Uterus (tissue), 4 donors: ENCODE data around the gene ITGA2B. TPM values are rescaled to one million over a fixed set of nuclear protein-coding genes. Genes with fewer than 3 reads are reported as not detected.
"Not testable (repeated sequence)": the region's sequence is repeated elsewhere in the genome, so short reads cannot be mapped to it uniquely, and the experiment has no call there.

Source experiments
- DNase-seq, 2 donors: peaks; one replicate each; pipeline ENCODE4 v3.0.0-alpha.2; 2019 to 2020
- H3K27ac ChIP-seq, 2 donors: fragments of 200-600 bp; sonication (generic); 1 replicate in 1 of 2; 2 replicates in 1 of 2; pipeline ENCODE4 v1.5.1; 2016 to 2018
- H3K27me3 ChIP-seq, 2 donors: fragments of 200-600 bp; sonication (generic); one replicate each; pipeline ENCODE4 v1.5.1; 2018 to 2019; ENCODE audit warnings: control low read depth in 1 of 2
- H3K36me3 ChIP-seq, 2 donors: fragments of 200-600 bp; sonication (generic); one replicate each; pipeline ENCODE4 v1.5.1; 2019; ENCODE audit warnings: control low read depth in 1 of 2
- H3K4me1 ChIP-seq, 2 donors: fragments of 200-600 bp; sonication (generic); one replicate each; pipeline ENCODE4 v1.5.1; 2018 to 2019; ENCODE audit warnings: control low read depth in 1 of 2
- H3K4me3 ChIP-seq, 2 donors: fragments of 200-600 bp; sonication (generic); 1 replicate in 1 of 2; 2 replicates in 1 of 2; pipeline ENCODE4 v1.5.1; 2018 to 2019; ENCODE audit warnings: mild to moderate bottlenecking in 1 of 2
- H3K9me3 ChIP-seq, 2 donors: fragments of 200-600 bp; sonication (generic); one replicate each; pipeline ENCODE4 v1.5.1; 2019; ENCODE audit warnings: control low read depth in 1 of 2
- POLR2A ChIP-seq, 2 donors: fragments of 450-650 bp; IDR thresholded peaks; one replicate each; pipeline ENCODE4 v1.6.1; 2016; ENCODE audit warnings: antibody characterized with exemption in 2 of 2, mild to moderate bottlenecking in 1 of 2, moderate library complexity in 1 of 2
- intact Hi-C: fragments of 100-400 bp; cut with DNase I; formaldehyde crosslinking; loops from one replicate; pipeline ENCODE4 v1.15.1; 2023; ENCODE audit warnings: low total_unique reads
- total RNA-seq, 4 donors: library from RNA; depleted of rRNA in 3 of 4; stranded (reverse); fragments of >200 nt in 3 of 4; gene quantifications; one replicate each; pipeline versions ENCODE4 v1.1.0 to v1.2.4, GENCODE V29; 2014 to 2023
- TF ChIP-seq, protein P1 (sequence below), 4 experiments: fragments of 200-600 bp in 2 of 4; fragments of 450-650 bp in 2 of 4; sonication (generic) in 2 of 4; IDR thresholded peaks; one replicate each; pipeline ENCODE4 v1.5.1; 2016 to 2019; ENCODE audit warnings: antibody characterized with exemption in 4 of 4, mild to moderate bottlenecking in 2 of 4, moderate library complexity in 1 of 4
- donor health status: DM: yes; HTN: yes; CAD: no.

ITGA2B gene
- total RNA-seq, 4 donors from 2014 or later = 7.4 to 7.7 TPM; not detected in 2

DNA sequence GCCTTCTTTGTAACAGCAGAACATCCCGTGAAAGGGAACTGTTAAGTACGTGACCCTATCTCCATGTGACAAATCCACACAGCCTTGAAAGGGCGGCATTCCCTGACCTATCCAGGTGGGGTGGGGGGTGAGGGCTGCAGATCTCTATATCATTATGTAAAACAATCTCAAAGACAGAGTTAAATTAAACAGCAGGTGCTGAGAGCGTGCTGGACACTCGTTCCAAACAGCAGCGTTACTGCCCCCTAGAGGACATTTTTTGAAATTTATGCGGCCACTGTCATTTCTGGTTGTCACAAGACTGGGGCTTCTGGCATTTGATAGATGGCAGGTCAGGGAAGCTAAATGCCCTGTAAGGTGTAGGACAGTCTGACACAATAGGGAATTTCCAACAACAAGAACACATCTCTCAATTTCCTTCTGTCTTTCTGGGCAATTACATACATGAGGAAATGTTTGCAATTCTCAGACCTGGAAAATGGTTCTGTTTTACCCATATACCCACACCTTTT, 58.1 kb downstream of the ITGA2B start:
- H3K4me3 ChIP-seq = no peak overlapping the region
- no peak overlapping the region for H3K27ac ChIP-seq
- H3K36me3 ChIP-seq = no peaks in the 10 kb centered on the region
- intact Hi-C loops = loop anchor here (5.0 kb wide), 1 partner anchor 119 kb away; no protein-coding TSS in a partner anchor
- no peaks in the 10 kb centered on the region for H3K27me3 ChIP-seq
- no peaks in the 10 kb centered on the region for H3K9me3 ChIP-seq
- TF ChIP-seq, protein P1, sequence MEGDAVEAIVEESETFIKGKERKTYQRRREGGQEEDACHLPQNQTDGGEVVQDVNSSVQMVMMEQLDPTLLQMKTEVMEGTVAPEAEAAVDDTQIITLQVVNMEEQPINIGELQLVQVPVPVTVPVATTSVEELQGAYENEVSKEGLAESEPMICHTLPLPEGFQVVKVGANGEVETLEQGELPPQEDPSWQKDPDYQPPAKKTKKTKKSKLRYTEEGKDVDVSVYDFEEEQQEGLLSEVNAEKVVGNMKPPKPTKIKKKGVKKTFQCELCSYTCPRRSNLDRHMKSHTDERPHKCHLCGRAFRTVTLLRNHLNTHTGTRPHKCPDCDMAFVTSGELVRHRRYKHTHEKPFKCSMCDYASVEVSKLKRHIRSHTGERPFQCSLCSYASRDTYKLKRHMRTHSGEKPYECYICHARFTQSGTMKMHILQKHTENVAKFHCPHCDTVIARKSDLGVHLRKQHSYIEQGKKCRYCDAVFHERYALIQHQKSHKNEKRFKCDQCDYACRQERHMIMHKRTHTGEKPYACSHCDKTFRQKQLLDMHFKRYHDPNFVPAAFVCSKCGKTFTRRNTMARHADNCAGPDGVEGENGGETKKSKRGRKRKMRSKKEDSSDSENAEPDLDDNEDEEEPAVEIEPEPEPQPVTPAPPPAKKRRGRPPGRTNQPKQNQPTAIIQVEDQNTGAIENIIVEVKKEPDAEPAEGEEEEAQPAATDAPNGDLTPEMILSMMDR (IDR thresholded peaks at IDR 0.05) = peak; percentile 75 to 82 (median 78)
- no peak for TF ChIP-seq POLR2A (IDR thresholded peaks at IDR 0.05)
- DNase-seq = peak; percentile 58 to 72
- H3K4me1 ChIP-seq = peaks cover 0 to 1% of the 10 kb centered on the region in 2 donors

GRCh38 chr17:44330263-44330662, 59.2 kb downstream of the ITGA2B start:
- not testable (repeated sequence) for DNase-seq, H3K27me3 ChIP-seq, H3K4me1 ChIP-seq, H3K36me3 ChIP-seq, H3K27ac ChIP-seq, H3K4me3 ChIP-seq, H3K9me3 ChIP-seq
- intact Hi-C loops = loop anchor here (5.0 kb wide), 1 partner anchor 118 kb away; no protein-coding TSS in a partner anchor

DNA sequence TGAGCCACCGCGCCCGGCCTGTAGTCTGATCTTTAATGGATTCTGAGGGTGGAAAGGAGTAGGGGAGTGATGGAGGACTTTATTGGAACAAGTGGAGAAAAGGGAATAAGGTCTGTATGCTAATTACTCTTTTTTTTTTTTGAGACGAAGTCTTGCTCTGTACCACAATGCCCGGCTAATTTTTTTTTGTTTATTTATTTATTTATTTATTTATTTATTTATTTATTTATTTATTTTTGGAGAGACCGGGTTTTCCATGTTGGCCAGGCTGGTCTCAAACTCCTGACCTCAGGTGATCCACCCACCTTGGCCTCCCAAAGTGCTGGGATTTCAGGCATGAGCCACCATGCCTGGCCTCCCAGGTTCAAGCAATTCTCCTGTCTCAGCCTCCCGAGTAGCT, 59.9 kb downstream of the ITGA2B start:
- H3K9me3 ChIP-seq, H3K4me1 ChIP-seq, DNase-seq, H3K4me3 ChIP-seq, H3K27ac ChIP-seq, H3K27me3 ChIP-seq, intact Hi-C loops, H3K36me3 ChIP-seq: not testable (repeated sequence)

GRCh38 chr17:44327715-44328449, 61.6 kb downstream of the ITGA2B start:
- Histone ChIP-seq H3K36me3 (no peaks in the 10 kb centered on the region), H3K27ac (no peak overlapping the region), H3K27me3 (no peaks in the 10 kb centered on the region), H3K4me1 (peaks cover 0 to 8% of the 10 kb centered on the region in 2 donors), H3K9me3 (no peaks in the 10 kb centered on the region), H3K4me3 (no peak overlapping the region)
- DNase-seq = no peak
- intact Hi-C loops = no loop called here
- no peak for TF ChIP-seq POLR2A (IDR thresholded peaks at IDR 0.05)
- TF ChIP-seq, protein P1 (IDR thresholded peaks at IDR 0.05) = no peak

DNA sequence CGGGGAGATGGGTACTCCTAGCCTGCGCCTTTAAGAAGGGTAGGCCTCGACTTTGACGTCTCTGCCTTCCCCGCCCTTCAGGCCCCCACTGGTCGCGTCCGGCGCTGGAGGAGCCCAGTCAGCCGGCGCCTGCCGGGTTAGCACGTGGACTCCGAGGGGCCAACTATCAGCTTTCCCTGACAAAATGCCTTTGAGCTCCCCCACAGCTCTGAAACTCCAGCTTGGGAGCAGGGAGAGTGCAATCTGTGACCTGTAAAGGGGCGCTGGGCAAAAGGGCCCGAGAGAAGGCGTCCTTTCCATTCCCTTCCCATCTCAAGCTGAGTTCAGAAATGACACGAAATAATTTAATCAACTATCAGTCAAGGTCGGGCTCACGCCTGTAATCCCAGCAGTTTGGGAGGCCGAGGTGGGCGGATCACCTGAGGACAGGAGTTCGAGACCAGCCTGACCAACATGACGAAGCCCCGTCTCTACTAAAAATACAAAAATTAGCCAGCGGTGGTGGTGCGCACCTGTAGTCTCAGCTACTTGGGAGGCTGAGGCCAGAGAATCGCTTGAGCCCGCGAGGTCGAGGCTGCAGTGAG, 62.5 kb downstream of the ITGA2B start:
- H3K9me3 ChIP-seq = no peaks in the 10 kb centered on the region
- H3K36me3 ChIP-seq = no peaks in the 10 kb centered on the region
- no peaks in the 10 kb centered on the region for H3K27me3 ChIP-seq
- peaks cover 0 to 8% of the 10 kb centered on the region in 2 donors for H3K4me1 ChIP-seq
- peak overlapping the region; percentile 85 to 93 for H3K4me3 ChIP-seq
- intact Hi-C loops = no loop called here
- H3K27ac ChIP-seq = peak overlapping the region; percentile 92 to 95
- TF ChIP-seq POLR2A (IDR thresholded peaks at IDR 0.05) = peak in 1 of 2 donors; percentile 8
- TF ChIP-seq, protein P1 (IDR thresholded peaks at IDR 0.05) = peak in 1 of 4 experiments; percentile 70
- DNase-seq = peak; percentile 96 to 97
